Epithelial cell of prostate (primary cell): Measurements from ENCODE around the gene PREX1.

Experiments used
- DNase-seq: peaks from one replicate; pipeline ENCODE4 v3.0.0-alpha.2; 2011; ENCODE audit warnings: low read depth, low spot score
- H3K27ac ChIP-seq: fragments of 450-650 bp; 2 replicates; pipeline ENCODE4 v1.5.1; 2017; ENCODE audit warnings: mild to moderate bottlenecking

Gene PREX1

GRCh38 chr20:48722737-48723191 is 105.0 kb downstream of the PREX1 start:
- no peak for DNase-seq
- H3K27ac ChIP-seq = no peak overlapping the region

- H3K27ac ChIP-seq = no peak overlapping the region
- no peak for DNase-seq
Observed at GRCh38 chr20:48722002-48722731, 105.6 kb downstream of the PREX1 start.

GRCh38 chr20:48721324-48722001 is 106.3 kb downstream of the PREX1 start:
- no peak overlapping the region for H3K27ac ChIP-seq
- DNase-seq = no peak

- DNase-seq = no peak
- no peak overlapping the region for H3K27ac ChIP-seq
Observed at GRCh38 chr20:48720256-48720985, 107.4 kb downstream of the PREX1 start.

- no peak overlapping the region for H3K27ac ChIP-seq
- DNase-seq = no peak
Observed at GRCh38 chr20:48719598-48720255, 108.1 kb downstream of the PREX1 start.

GRCh38 chr20:48718786-48719578 is 108.8 kb downstream of the PREX1 start:
- DNase-seq = no peak
- no peak overlapping the region for H3K27ac ChIP-seq

- no peak overlapping the region for H3K27ac ChIP-seq
- DNase-seq = no peak
Observed at GRCh38 chr20:48717680-48718223, 110.0 kb downstream of the PREX1 start.

GRCh38 chr20:48717095-48717672 is 110.6 kb downstream of the PREX1 start:
- H3K27ac ChIP-seq = no peak overlapping the region
- no peak for DNase-seq

- no peak overlapping the region for H3K27ac ChIP-seq
- no peak for DNase-seq
Observed at GRCh38 chr20:48716541-48716940, 111.3 kb downstream of the PREX1 start.

- no peak overlapping the region for H3K27ac ChIP-seq
- no peak for DNase-seq
Observed at GRCh38 chr20:48716086-48716485, 111.7 kb downstream of the PREX1 start.

GRCh38 chr20:48714764-48715163 is 113.0 kb downstream of the PREX1 start:
- no peak for DNase-seq
- no peak overlapping the region for H3K27ac ChIP-seq

- DNase-seq = no peak
- H3K27ac ChIP-seq = no peak overlapping the region
Observed at GRCh38 chr20:48711696-48712464, 115.9 kb downstream of the PREX1 start.

- DNase-seq = no peak
- H3K27ac ChIP-seq = no peak overlapping the region
Observed at GRCh38 chr20:48711044-48711428, 116.8 kb downstream of the PREX1 start.

- DNase-seq = no peak
- H3K27ac ChIP-seq = no peak overlapping the region
Observed at GRCh38 chr20:48710341-48711043, 117.3 kb downstream of the PREX1 start.

- no peak for DNase-seq
- no peak overlapping the region for H3K27ac ChIP-seq
Observed at GRCh38 chr20:48709744-48710143, 118.1 kb downstream of the PREX1 start.

GRCh38 chr20:48709058-48709691 is 118.6 kb downstream of the PREX1 start:
- H3K27ac ChIP-seq = no peak overlapping the region
- DNase-seq = no peak

- no peak for DNase-seq
- H3K27ac ChIP-seq = no peak overlapping the region
Observed at GRCh38 chr20:48708630-48709029, 119.2 kb downstream of the PREX1 start.
